ENCODE data around the gene MON1A. TPM values are rescaled to one million over a fixed set of nuclear protein-coding genes. Genes with fewer than 3 reads are reported as not detected.

The MON1A gene
- total and polyA plus RNA-seq, 2 experiments from 2014 or later = 6.4 to 12.1 TPM

DNA sequence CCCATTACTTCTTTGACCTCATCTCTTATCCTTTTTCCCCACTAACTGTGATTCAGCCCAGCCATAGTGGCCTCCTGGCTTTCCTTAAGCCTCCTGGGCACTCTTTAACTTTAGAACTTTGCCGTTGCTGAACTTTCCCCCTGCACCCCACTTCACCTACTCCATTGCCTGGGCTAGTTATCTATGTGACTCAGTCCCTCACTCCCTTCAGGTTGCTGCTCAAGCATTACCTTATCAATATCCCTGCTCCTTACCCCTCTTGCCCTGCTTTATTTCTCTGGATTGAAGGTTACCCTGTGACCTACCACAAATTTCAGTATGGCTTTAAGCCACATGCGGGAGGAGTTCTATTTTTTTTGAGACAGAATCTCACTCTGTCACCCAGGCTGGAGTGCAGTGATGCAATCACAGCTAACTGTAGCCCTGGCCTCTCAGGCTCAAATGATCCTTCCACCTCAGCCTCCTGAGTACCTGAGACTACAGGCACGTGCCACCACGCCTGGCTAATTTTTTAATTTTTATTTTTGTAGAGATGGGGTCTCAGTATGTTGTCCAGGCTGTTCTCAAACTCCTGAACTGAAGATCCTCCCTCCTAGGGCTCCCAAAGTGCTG is 3.4 kb downstream of the MON1A start:
- no peak overlapping the region for H3K27ac ChIP-seq (ENCODE audit: low read depth)
- H3K79me2 ChIP-seq (replicated peaks; ENCODE audit: insufficient read depth) = no peaks in the 10 kb centered on the region
- no peak overlapping the region for H2AFZ ChIP-seq
- no peak overlapping the region for H3K4me2 ChIP-seq
- H4K20me1 ChIP-seq (replicated peaks; ENCODE audit: insufficient read depth) = no peaks in the 10 kb centered on the region
- H3K27ac Mint-ChIP-seq = no peak overlapping the region
- H3K4me3 ChIP-seq = no peak overlapping the region
- peaks cover 21% of the 10 kb centered on the region for H3K4me1 Mint-ChIP-seq
- H3K9me3 Mint-ChIP-seq = no peaks in the 10 kb centered on the region
- peaks cover 5% of the 10 kb centered on the region; the same call in 1 of the 2 replicates for H3F3A ChIP-seq (replicated peaks; ENCODE audit: low read depth)
- no peak for DNase-seq (ENCODE audit: low spot score)
- no peaks in the 10 kb centered on the region for H3K36me3 ChIP-seq (ENCODE audit: insufficient read depth)
- H3K9me2 ChIP-seq (ENCODE audit: insufficient read depth) = no peaks in the 10 kb centered on the region
- TF ChIP-seq EZH2 (IDR thresholded peaks at IDR 0.05; ENCODE audit: low read depth, unreplicated experiment) (no peak), CREB1 (CRISPR knock-in tag; IDR thresholded peaks at IDR 0.05; ENCODE audit: low read depth) (no peak), POLR2AphosphoS5 (IDR thresholded peaks at IDR 0.05; ENCODE audit: low read depth) (no peak)
- H3K4me1 ChIP-seq (ENCODE audit: insufficient read depth) = peaks cover 17% of the 10 kb centered on the region
- H3K27me3 Mint-ChIP-seq (ENCODE audit: insufficient read depth, low read depth, poor library complexity) = peaks cover 9% of the 10 kb centered on the region
- ATAC-seq = no peak
- H3K27me3 ChIP-seq (ENCODE audit: insufficient read depth) = no peaks in the 10 kb centered on the region
- no peaks in the 10 kb centered on the region for H3K36me3 Mint-ChIP-seq (ENCODE audit: low read depth)
- H3K4me3 Mint-ChIP-seq = no peak overlapping the region

DNA sequence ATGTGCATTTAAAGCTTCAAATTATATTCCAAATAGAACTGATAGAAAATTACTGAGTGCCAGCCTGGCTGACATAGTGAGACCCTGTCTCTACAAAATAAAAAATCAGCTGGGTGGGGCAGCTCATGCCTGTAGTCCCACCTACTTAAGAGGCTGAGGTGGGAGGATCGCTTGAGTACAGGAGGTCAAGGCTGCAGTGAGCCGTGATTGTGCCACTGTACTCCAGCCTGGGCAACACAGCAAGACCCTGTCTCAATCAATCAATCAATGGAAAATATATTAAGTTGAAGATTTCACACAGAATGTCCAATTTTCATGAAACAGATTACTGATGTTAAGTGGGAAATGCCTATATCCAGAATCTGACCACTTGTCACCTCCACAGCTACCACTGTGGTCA is 4.1 kb downstream of the MON1A start:
- no peaks in the 10 kb centered on the region for H3K79me2 ChIP-seq (replicated peaks; ENCODE audit: insufficient read depth)
- TF ChIP-seq EZH2phosphoT487 (IDR thresholded peaks at IDR 0.05; ENCODE audit: unreplicated experiment) (no peak), STAT1 (IDR thresholded peaks at IDR 0.05; ENCODE audit: unreplicated experiment) (no peak)
- TF ChIP-seq, protein P1, sequence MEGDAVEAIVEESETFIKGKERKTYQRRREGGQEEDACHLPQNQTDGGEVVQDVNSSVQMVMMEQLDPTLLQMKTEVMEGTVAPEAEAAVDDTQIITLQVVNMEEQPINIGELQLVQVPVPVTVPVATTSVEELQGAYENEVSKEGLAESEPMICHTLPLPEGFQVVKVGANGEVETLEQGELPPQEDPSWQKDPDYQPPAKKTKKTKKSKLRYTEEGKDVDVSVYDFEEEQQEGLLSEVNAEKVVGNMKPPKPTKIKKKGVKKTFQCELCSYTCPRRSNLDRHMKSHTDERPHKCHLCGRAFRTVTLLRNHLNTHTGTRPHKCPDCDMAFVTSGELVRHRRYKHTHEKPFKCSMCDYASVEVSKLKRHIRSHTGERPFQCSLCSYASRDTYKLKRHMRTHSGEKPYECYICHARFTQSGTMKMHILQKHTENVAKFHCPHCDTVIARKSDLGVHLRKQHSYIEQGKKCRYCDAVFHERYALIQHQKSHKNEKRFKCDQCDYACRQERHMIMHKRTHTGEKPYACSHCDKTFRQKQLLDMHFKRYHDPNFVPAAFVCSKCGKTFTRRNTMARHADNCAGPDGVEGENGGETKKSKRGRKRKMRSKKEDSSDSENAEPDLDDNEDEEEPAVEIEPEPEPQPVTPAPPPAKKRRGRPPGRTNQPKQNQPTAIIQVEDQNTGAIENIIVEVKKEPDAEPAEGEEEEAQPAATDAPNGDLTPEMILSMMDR (conservative IDR thresholded peaks at IDR 0.05; ENCODE audit: low read depth in 2 of 2) = no peak
- TF ChIP-seq, protein P2, sequence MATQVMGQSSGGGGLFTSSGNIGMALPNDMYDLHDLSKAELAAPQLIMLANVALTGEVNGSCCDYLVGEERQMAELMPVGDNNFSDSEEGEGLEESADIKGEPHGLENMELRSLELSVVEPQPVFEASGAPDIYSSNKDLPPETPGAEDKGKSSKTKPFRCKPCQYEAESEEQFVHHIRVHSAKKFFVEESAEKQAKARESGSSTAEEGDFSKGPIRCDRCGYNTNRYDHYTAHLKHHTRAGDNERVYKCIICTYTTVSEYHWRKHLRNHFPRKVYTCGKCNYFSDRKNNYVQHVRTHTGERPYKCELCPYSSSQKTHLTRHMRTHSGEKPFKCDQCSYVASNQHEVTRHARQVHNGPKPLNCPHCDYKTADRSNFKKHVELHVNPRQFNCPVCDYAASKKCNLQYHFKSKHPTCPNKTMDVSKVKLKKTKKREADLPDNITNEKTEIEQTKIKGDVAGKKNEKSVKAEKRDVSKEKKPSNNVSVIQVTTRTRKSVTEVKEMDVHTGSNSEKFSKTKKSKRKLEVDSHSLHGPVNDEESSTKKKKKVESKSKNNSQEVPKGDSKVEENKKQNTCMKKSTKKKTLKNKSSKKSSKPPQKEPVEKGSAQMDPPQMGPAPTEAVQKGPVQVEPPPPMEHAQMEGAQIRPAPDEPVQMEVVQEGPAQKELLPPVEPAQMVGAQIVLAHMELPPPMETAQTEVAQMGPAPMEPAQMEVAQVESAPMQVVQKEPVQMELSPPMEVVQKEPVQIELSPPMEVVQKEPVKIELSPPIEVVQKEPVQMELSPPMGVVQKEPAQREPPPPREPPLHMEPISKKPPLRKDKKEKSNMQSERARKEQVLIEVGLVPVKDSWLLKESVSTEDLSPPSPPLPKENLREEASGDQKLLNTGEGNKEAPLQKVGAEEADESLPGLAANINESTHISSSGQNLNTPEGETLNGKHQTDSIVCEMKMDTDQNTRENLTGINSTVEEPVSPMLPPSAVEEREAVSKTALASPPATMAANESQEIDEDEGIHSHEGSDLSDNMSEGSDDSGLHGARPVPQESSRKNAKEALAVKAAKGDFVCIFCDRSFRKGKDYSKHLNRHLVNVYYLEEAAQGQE (IDR thresholded peaks at IDR 0.05; ENCODE audit: unreplicated experiment) = no peak
- TF ChIP-seq, protein P3, sequence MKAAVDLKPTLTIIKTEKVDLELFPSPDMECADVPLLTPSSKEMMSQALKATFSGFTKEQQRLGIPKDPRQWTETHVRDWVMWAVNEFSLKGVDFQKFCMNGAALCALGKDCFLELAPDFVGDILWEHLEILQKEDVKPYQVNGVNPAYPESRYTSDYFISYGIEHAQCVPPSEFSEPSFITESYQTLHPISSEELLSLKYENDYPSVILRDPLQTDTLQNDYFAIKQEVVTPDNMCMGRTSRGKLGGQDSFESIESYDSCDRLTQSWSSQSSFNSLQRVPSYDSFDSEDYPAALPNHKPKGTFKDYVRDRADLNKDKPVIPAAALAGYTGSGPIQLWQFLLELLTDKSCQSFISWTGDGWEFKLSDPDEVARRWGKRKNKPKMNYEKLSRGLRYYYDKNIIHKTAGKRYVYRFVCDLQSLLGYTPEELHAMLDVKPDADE (IDR thresholded peaks at IDR 0.05) = no peak
- no peak overlapping the region for H2AFZ ChIP-seq
- H3K4me1 ChIP-seq (ENCODE audit: insufficient read depth) = peaks cover 12% of the 10 kb centered on the region
- no peaks in the 10 kb centered on the region for H3K9me2 ChIP-seq (ENCODE audit: insufficient read depth)
- H3K4me2 ChIP-seq = no peak overlapping the region
- peaks cover 5% of the 10 kb centered on the region; the same call in 1 of the 2 replicates for H3F3A ChIP-seq (replicated peaks; ENCODE audit: low read depth)
- ATAC-seq (no peak), DNase-seq (ENCODE audit: low spot score) (no peak)
- no peak overlapping the region for H3K4me3 ChIP-seq
- H3K27ac ChIP-seq (ENCODE audit: low read depth) = no peak overlapping the region
- no peaks in the 10 kb centered on the region for H4K20me1 ChIP-seq (replicated peaks; ENCODE audit: insufficient read depth)
- H3K36me3 Mint-ChIP-seq (ENCODE audit: low read depth) = no peaks in the 10 kb centered on the region
- peaks cover 9% of the 10 kb centered on the region for H3K27me3 Mint-ChIP-seq (ENCODE audit: insufficient read depth, low read depth, poor library complexity)
- no peak overlapping the region for H3K27ac Mint-ChIP-seq
- no peaks in the 10 kb centered on the region for H3K36me3 ChIP-seq (ENCODE audit: insufficient read depth)
- no peaks in the 10 kb centered on the region for H3K9me3 Mint-ChIP-seq
- peaks cover 14% of the 10 kb centered on the region for H3K4me1 Mint-ChIP-seq
- no peak overlapping the region for H3K4me3 Mint-ChIP-seq
- H3K27me3 ChIP-seq (ENCODE audit: insufficient read depth) = no peaks in the 10 kb centered on the region

Data from GM23338 (cell line).